Heart right ventricle (tissue), 16 donors: Measurements from ENCODE around the gene RCOR2. TPM values are rescaled to one million over a fixed set of nuclear protein-coding genes. Genes with fewer than 3 reads are reported as not detected.
A peak's percentile ranks its signal among the peaks of the same experiment; 100 is the strongest.

Experiments
- ATAC-seq, 8 donors: fragments of 200-7000 bp; cut with Tn5 transposase; one replicate each; pipeline ENCODE4 v1.9.1; 2020; ENCODE audit warnings: mild to moderate bottlenecking in 8 of 8, moderate library complexity in 8 of 8, moderate number of reproducible peaks in 1 of 8
- DNase-seq, 2 donors: peaks; one replicate each; pipeline ENCODE4 v3.0.0-alpha.2; 2020
- H3K27ac ChIP-seq, 10 donors: fragments of 200-600 bp; sonication (generic) in 2 of 10; one replicate each; pipeline versions ENCODE4 v1.5.0 to v1.8.0; 2020 to 2022; ENCODE audit warnings: mild to moderate bottlenecking in 3 of 10
- H3K27me3 ChIP-seq, 7 donors: fragments of 200-600 bp; one replicate each; pipeline ENCODE4 v1.8.0; 2021 to 2022; ENCODE audit warnings: mild to moderate bottlenecking in 2 of 7
- H3K36me3 ChIP-seq, 9 donors: fragments of 200-600 bp; sonication (generic) in 1 of 9; one replicate each; pipeline versions ENCODE4 v1.5.0 to v1.8.0; 2020 to 2022; ENCODE audit warnings: mild to moderate bottlenecking in 2 of 9
- H3K4me1 ChIP-seq, 9 donors: fragments of 200-600 bp; sonication (generic) in 1 of 9; one replicate each; pipeline versions ENCODE4 v1.5.0 to v1.8.0; 2020 to 2022; ENCODE audit warnings: mild to moderate bottlenecking in 4 of 9
- H3K4me3 ChIP-seq, 10 donors: fragments of 200-600 bp; sonication (generic) in 2 of 10; one replicate each; pipeline versions ENCODE4 v1.5.0 to v1.8.0; 2020 to 2022; ENCODE audit warnings: mild to moderate bottlenecking in 7 of 10, moderate library complexity in 2 of 10
- H3K9me3 ChIP-seq, 11 donors: fragments of 200-600 bp in 10 of 11; sonication (generic) in 2 of 11; one replicate each; pipeline versions ENCODE4 v1.5.0 to v1.8.0; 2013 to 2022; ENCODE audit warnings: mild to moderate bottlenecking in 2 of 11, control low read depth in 1 of 11, moderate library complexity in 1 of 11
- WGBS, 2 donors: extraction: QIAGEN DNeasy Blood & Tissue Kit; methylation state at CpG; one replicate each; pipeline ENCODE4 v1.1.7; 2013; ENCODE audit warnings: inconsistent platforms in 1 of 2; 5-methylcytosine and 5-hydroxymethylcytosine counted together
- intact Hi-C, 10 donors: fragments of 100-400 bp; cut with DNase I; formaldehyde crosslinking; loops; one replicate each; pipeline versions ENCODE4 v1.11.1 to v1.14.2; 2022
- polyA plus RNA-seq, 2 donors: library from polyadenylated mRNA; stranded (reverse); fragments of 200-250 nt; gene quantifications; one replicate each; pipeline ENCODE4 v1.2.3, GENCODE V29; 2013
- total RNA-seq, 10 donors: library from RNA; stranded (reverse); fragmentation: NEBNext Ultra II Directional in 3 of 10; extraction: Animal tissue kit (Norgen Biotek cat#: 25700) in 3 of 10; gene quantifications; one replicate each; pipeline versions ENCODE4 v1.2.1 to v1.2.4, GENCODE V29; 2021 to 2023
- TF ChIP-seq, protein P1 (sequence below), 9 donors: fragments of 200-600 bp; sonication (generic) in 2 of 9; IDR thresholded peaks; one replicate each; pipeline versions ENCODE4 v1.5.0 to v1.8.0; 2021 to 2022; ENCODE audit warnings: antibody characterized with exemption in 9 of 9, mild to moderate bottlenecking in 5 of 9, moderate library complexity in 1 of 9
- donor health status: Arrhythmogenic right ventricular cardiomyopathy.
- donor health status: ischemic (EF 13 %, LVEDD 7.1; RV severe dilation, severe dysfunction).
- donor health status: healthy with polysubstance abuse.
- donor health status: DM: no; HTN: yes; CAD: no.
- donor health status: DM: no; HTN: no; CAD: no.
- donor health status: ischemic (EF 25% LVEDD 6.9; RV normal size, moderate dysfunction).
- donor health status: ischemic (EF 25% LVEDD 5.7; RV mildly dilated, moderate dysfunction).
- donor health status: healthy.
- donor health status: DM: yes; HTN: yes; CAD: no.
- donor health status: Ischemic cardiomyopathy.
- donor health status: ischemic (EF 35%, LVEDD 5.7; RV mildly dilated, moderate dysfunction).
- donor health status: nonischemic (EF 11% LVEDD 7.7; RV severe dilation, severe dysfunction).
- donor health status: DM: yes; HTN: yes; CAD: no.
- donor health status: PGD.
- donor health status: ischemic (EF 29% LVEDD 5.4; RV normal size, mild dysfunction).
- donor health status: nonischemic (EF 23%, LVEDD 6.1; RV moderate dilation, normal function).

The RCOR2 gene
- total and polyA plus RNA-seq, 12 donors: 1.1 to 8.4 (median 5.0) TPM

DNA sequence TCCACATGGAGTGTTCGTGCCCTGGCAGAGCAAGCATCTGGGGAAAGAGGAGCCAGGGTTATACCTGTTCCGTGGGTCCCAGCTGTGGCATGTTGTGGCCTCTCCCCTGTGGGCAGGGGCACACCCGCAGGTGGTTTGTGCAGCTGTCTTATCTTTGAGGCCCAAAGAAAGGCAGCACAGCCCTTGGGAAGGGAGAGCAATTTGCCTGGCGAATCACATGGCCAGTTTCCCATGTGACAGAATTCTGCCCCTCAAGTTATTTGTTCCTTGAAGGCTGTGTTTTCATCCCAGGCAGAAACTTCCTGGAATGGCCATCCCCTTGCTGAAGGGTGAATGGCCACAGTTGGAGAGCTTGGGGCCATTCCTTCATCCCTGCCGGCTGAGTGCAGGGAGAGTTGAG lies 41.0 kb upstream of the RCOR2 start:
- ATAC-seq (no peak), DNase-seq (no peak)
- TF ChIP-seq, protein P1, sequence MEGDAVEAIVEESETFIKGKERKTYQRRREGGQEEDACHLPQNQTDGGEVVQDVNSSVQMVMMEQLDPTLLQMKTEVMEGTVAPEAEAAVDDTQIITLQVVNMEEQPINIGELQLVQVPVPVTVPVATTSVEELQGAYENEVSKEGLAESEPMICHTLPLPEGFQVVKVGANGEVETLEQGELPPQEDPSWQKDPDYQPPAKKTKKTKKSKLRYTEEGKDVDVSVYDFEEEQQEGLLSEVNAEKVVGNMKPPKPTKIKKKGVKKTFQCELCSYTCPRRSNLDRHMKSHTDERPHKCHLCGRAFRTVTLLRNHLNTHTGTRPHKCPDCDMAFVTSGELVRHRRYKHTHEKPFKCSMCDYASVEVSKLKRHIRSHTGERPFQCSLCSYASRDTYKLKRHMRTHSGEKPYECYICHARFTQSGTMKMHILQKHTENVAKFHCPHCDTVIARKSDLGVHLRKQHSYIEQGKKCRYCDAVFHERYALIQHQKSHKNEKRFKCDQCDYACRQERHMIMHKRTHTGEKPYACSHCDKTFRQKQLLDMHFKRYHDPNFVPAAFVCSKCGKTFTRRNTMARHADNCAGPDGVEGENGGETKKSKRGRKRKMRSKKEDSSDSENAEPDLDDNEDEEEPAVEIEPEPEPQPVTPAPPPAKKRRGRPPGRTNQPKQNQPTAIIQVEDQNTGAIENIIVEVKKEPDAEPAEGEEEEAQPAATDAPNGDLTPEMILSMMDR (IDR thresholded peaks at IDR 0.05): no peak
- Histone ChIP-seq H3K27ac (no peak overlapping the region), H3K4me1 (peaks cover 0 to 7% (median 0%) of the 10 kb centered on the region in 9 donors), H3K4me3 (no peak overlapping the region), H3K9me3 (no peaks in the 10 kb centered on the region), H3K36me3 (peaks cover 0 to 39% (median 16%) of the 10 kb centered on the region in 9 donors), H3K27me3 (no peaks in the 10 kb centered on the region)
- WGBS, 2 donors: 90% methylated on average over 5 of the region's 5 CpGs
- intact Hi-C loops: no loop called here

DNA sequence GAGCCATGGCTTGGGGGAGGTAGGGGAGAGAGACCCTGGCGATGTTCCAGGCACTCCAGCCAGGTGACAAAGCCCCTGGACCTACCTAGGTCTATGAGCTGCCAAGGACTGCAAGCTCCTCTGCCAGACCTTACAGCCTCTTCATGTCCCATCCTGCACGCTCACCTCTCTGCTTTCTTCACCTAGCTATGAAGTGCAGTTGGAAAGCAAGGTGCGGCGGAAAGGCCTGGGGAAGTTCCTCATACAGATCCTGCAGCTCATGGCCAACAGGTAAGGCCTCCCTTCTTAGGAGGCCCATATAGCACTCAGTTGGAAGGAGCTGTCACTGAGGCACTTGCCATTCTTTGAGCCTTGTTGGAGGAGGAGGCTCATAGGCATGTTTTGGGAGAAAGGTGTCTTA lies 35.6 kb upstream of the RCOR2 start:
- peaks cover 0 to 79% (median 27%) of the 10 kb centered on the region in 9 donors for H3K36me3 ChIP-seq
- TF ChIP-seq, protein P1 (IDR thresholded peaks at IDR 0.05): no peak
- H3K27ac ChIP-seq: peak overlapping the region in 1 of 10 donors; percentile 41
- no peaks in the 10 kb centered on the region for H3K9me3 ChIP-seq
- H3K4me1 ChIP-seq: peaks cover 0 to 4% (median 0%) of the 10 kb centered on the region in 9 donors
- peak in 1 of 8 donors; percentile 38 for ATAC-seq
- intact Hi-C loops: no loop called here
- no peak for DNase-seq
- no peaks in the 10 kb centered on the region for H3K27me3 ChIP-seq
- WGBS, 2 donors: 95 to 98% methylated on average over 4 of the region's 4 CpGs
- H3K4me3 ChIP-seq: no peak overlapping the region

DNA sequence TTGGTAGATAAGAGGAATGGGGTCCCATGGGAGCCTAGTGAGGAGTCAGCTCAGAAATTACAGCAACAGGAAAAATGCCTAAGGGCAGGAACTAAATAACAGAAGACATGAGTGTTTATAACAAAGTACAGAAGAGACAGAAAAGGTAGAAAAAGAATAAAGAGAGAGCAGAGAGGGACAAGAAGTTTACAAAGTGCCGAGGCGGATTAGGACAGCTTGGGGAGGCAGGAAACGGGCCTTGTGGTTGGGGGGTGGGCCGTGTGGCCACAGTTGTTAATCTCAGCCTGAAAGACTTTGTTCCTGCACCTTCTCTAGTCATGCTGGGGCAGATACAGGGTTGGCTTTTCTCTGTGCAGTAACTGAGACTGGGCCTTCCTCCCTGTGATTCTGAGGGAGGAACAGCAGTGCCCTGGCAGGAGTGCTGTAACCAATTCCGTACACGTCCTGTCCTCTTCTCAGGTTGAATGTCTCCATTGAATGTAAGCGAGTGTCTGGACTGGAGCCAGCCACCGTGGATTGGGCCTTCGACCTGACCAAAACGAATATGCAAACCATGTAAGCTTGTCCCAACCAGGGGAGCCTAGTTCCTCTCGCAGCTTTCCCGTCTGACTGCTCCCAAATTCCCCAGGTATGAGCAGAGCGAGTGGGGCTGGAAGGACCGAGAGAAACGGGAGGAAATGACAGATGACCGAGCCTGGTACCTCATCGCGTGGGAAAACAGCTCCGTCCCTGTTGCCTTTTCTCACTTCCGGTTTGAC lies 35.0 kb upstream of the RCOR2 start:
- ATAC-seq (no peak), DNase-seq (no peak)
- no peaks in the 10 kb centered on the region for H3K9me3 ChIP-seq
- H3K36me3 ChIP-seq: peaks cover 0 to 83% (median 27%) of the 10 kb centered on the region in 9 donors
- H3K4me1 ChIP-seq: no peaks in the 10 kb centered on the region
- H3K4me3 ChIP-seq: no peak overlapping the region
- WGBS, 2 donors: 82 to 83% methylated on average over 20 of the region's 20 CpGs
- H3K27ac ChIP-seq: peak overlapping the region in 1 of 10 donors; percentile 41
- H3K27me3 ChIP-seq: no peaks in the 10 kb centered on the region
- TF ChIP-seq, protein P1 (IDR thresholded peaks at IDR 0.05): no peak
- intact Hi-C loops: no loop called here

DNA sequence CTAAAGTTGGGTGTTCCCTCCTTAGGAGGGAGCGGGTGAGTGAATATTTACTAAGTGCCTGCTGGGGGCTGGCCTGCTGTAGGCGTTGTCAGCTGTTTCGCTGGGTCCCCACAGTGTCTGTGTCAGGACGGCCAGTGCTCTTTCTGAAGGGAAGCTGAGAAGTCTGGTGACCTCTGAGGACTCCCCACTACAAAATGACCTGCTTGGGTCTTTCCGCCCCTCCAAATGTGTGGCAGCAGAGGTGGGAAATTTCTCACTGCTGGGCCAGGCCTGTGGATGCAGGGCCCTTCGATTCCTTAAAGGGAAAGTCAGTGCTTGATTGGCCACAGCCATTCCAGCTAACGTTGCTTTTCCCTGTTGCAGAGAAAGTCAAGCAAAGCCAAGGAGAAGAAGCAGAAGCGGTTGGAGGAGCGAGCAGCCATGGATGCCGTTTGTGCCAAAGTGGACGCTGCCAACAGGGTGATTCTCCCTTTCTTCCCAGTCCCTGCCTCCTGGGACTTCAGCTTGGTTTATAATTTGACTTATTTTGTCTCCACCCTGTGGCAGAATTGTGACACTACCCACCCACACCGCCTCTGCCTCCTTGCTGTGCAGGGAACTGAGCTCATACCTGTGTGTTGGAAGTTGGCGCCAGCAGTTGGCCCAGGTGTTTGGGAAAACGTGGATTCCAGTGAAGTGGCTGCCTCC lies 28.7 kb upstream of the RCOR2 start:
- TF ChIP-seq, protein P1 (IDR thresholded peaks at IDR 0.05): peak; percentile 58 to 88 (median 80)
- Histone ChIP-seq H3K27me3 (no peaks in the 10 kb centered on the region), H3K36me3 (peaks cover 0 to 43% (median 10%) of the 10 kb centered on the region in 9 donors), H3K4me1 (peaks cover 8 to 44% (median 21%) of the 10 kb centered on the region in 9 donors), H3K9me3 (no peaks in the 10 kb centered on the region), H3K4me3 (peak overlapping the region in 7 of 10 donors; percentile 13 to 41 (median 30)), H3K27ac (peak overlapping the region; percentile 20 to 79 (median 72))
- ATAC-seq (peak; percentile 79 to 94 (median 85)), DNase-seq (peak; percentile 46 to 77)
- intact Hi-C loops: loop anchor here (1.0 to 10.0 kb wide), 8 partner anchors 29 to 181 kb away; partner anchors contain the start of genes ZFTA (in 8 of the 10), MARK2 (in 1 of the 10) and RCOR2 (in 1 of the 10)
- WGBS, 2 donors: 33% methylated on average over 14 of the region's 14 CpGs
